Activated effector memory CD4-positive, alpha-beta T cell treated with anti-CD3 and anti-CD28 coated beads, Interleukin-2, amount 50 U/mL, for 16 hours (primary cell): ENCODE data around the gene SETX.
"Not testable (repeated sequence)": the region's sequence is repeated elsewhere in the genome, so short reads cannot be mapped to it uniquely, and the experiment has no call there.

Experiments
- DNase-seq: peaks from one replicate; pipeline ENCODE4 v3.0.0-alpha.2; 2020

The SETX gene

GRCh38 chr9:132354637-132355355 lies at the start of gene SETX:
TSS of gene SETX (minus strand) at chr9:132354986. CDS start at chr9:132349428, 5,558 bp downstream.
- peak; percentile 98 for DNase-seq

GRCh38 chr9:132404228-132404881 lies 49.6 kb upstream of the SETX start:
- peak; percentile 66 for DNase-seq

GRCh38 chr9:132401824-132402223 lies 47.0 kb upstream of the SETX start:
- peak; percentile 21 for DNase-seq

- no peak for DNase-seq
Measured at GRCh38 chr9:132395560-132395959, 40.8 kb upstream of the SETX start.

- no peak for DNase-seq
Measured at GRCh38 chr9:132391449-132391848, 36.7 kb upstream of the SETX start.

- DNase-seq = no peak
Measured at GRCh38 chr9:132390966-132391365, 36.2 kb upstream of the SETX start.

- no peak for DNase-seq
Measured at GRCh38 chr9:132387133-132387532, 32.3 kb upstream of the SETX start.

GRCh38 chr9:132384376-132384775 lies 29.6 kb upstream of the SETX start:
- DNase-seq = no peak

- no peak for DNase-seq
Measured at GRCh38 chr9:132383462-132383883, 28.7 kb upstream of the SETX start.

- DNase-seq = no peak
Measured at GRCh38 chr9:132381966-132382541, 27.3 kb upstream of the SETX start.

GRCh38 chr9:132378416-132378815 lies 23.6 kb upstream of the SETX start:
- not testable (repeated sequence) for DNase-seq

GRCh38 chr9:132377769-132378168 lies 23.0 kb upstream of the SETX start:
- not testable (repeated sequence) for DNase-seq

- no peak for DNase-seq
Measured at GRCh38 chr9:132372177-132373095, 17.6 kb upstream of the SETX start.

- no peak for DNase-seq
Measured at GRCh38 chr9:132370592-132370991, 15.8 kb upstream of the SETX start.

GRCh38 chr9:132369421-132369820 lies 14.6 kb upstream of the SETX start:
- no peak for DNase-seq

GRCh38 chr9:132367613-132368313 lies 13.0 kb upstream of the SETX start:
- DNase-seq = no peak

GRCh38 chr9:132366481-132366880 lies 11.7 kb upstream of the SETX start:
- no peak for DNase-seq

- no peak for DNase-seq
Measured at GRCh38 chr9:132365986-132366385, 11.2 kb upstream of the SETX start.

- no peak for DNase-seq
Measured at GRCh38 chr9:132364068-132364467, 9.3 kb upstream of the SETX start.

GRCh38 chr9:132357764-132358163 lies 3.0 kb upstream of the SETX start:
- DNase-seq = no peak

GRCh38 chr9:132356324-132356924 lies 1.6 kb upstream of the SETX start:
- DNase-seq = peak; percentile 64
